Neural cell (in vitro differentiated cells): ENCODE data around the gene UQCC3.

Source experiments
- CTCF ChIP-seq: fragments of 450-650 bp; IDR thresholded peaks from 2 replicates; pipeline ENCODE4 v1.5.1; 2014; ENCODE audit warnings: antibody characterized with exemption, mild to moderate bottlenecking, moderate library complexity; ENCODE audit not compliant: poor library complexity, severe bottlenecking
- EZH2 ChIP-seq: fragments of 200-600, 300-800 bp; shearing (Covaris generic), sonication (generic); IDR thresholded peaks from 2 replicates; pipeline ENCODE4 v1.6.1; 2014; ENCODE audit warnings: antibody characterized with exemption, low read length, borderline replicate concordance, mild to moderate bottlenecking; ENCODE audit not compliant: insufficient read depth, poor library complexity, severe bottlenecking
- REST ChIP-seq: IDR thresholded peaks from 2 replicates; pipeline ENCODE4 v1.6.1; 2012; ENCODE audit warnings: borderline replicate concordance

GRCh38 chr11:62721994-62722393 lies 50.5 kb downstream of the UQCC3 start:
- no peak for TF ChIP-seq CTCF
- no peak for TF ChIP-seq REST
- TF ChIP-seq EZH2: no peak
